Activated naive CD8-positive, alpha-beta T cell treated with anti-CD3 and anti-CD28 coated beads, Interleukin-2, amount 10 ng/mL, durations not matched to agents 7 days and 5 days (primary cell): ENCODE measurements around the gene TCP11L1. TPM values are rescaled to one million over a fixed set of nuclear protein-coding genes. Genes with fewer than 3 reads are reported as not detected.

Source experiments
- ATAC-seq: fragments of 150-1000 bp; cut with Tn5 transposase; one replicate; pipeline ENCODE4 v1.10.0; 2021; ENCODE audit warnings: low read depth, moderate library complexity
- POLR2A ChIA-PET: fragments of 350-600 bp; sonication (Branson Sonifier 250); formaldehyde crosslinking; loops from one replicate; lab custom pipeline; 2021; ENCODE audit warnings: antibody characterized with exemption; lab: Charles Lee
- DNase-seq: peaks from one replicate; pipeline ENCODE4 v3.0.0; 2021
- H3K27ac Mint-ChIP-seq: one replicate; pipeline ENCODE4 v1.8.0; 2022; ENCODE audit warnings: mild to moderate bottlenecking, mixed read lengths
- H3K27me3 Mint-ChIP-seq: one replicate; pipeline ENCODE4 v1.8.0; 2022; ENCODE audit warnings: mild to moderate bottlenecking, moderate library complexity, mixed read lengths
- H3K36me3 Mint-ChIP-seq: one replicate; pipeline ENCODE4 v1.8.0; 2021; ENCODE audit warnings: mild to moderate bottlenecking, mixed read lengths
- H3K4me1 Mint-ChIP-seq: one replicate; pipeline ENCODE4 v1.8.0; 2021; ENCODE audit warnings: mixed read lengths
- H3K4me3 Mint-ChIP-seq: one replicate; pipeline ENCODE4 v1.8.0; 2022; ENCODE audit warnings: mild to moderate bottlenecking, moderate library complexity, mixed read lengths
- H3K9me3 Mint-ChIP-seq: one replicate; pipeline ENCODE4 v1.8.0; 2021; ENCODE audit warnings: mixed read lengths
- total RNA-seq, 2 experiments: library from RNA; stranded (reverse); gene quantifications; one replicate each; pipeline ENCODE4 v1.2.3, GENCODE V29; 2021

The TCP11L1 gene, protein sequence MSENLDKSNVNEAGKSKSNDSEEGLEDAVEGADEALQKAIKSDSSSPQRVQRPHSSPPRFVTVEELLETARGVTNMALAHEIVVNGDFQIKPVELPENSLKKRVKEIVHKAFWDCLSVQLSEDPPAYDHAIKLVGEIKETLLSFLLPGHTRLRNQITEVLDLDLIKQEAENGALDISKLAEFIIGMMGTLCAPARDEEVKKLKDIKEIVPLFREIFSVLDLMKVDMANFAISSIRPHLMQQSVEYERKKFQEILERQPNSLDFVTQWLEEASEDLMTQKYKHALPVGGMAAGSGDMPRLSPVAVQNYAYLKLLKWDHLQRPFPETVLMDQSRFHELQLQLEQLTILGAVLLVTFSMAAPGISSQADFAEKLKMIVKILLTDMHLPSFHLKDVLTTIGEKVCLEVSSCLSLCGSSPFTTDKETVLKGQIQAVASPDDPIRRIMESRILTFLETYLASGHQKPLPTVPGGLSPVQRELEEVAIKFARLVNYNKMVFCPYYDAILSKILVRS
- 10 to 100 TPM; 21.2 to 21.5 TPM for total RNA-seq

DNA sequence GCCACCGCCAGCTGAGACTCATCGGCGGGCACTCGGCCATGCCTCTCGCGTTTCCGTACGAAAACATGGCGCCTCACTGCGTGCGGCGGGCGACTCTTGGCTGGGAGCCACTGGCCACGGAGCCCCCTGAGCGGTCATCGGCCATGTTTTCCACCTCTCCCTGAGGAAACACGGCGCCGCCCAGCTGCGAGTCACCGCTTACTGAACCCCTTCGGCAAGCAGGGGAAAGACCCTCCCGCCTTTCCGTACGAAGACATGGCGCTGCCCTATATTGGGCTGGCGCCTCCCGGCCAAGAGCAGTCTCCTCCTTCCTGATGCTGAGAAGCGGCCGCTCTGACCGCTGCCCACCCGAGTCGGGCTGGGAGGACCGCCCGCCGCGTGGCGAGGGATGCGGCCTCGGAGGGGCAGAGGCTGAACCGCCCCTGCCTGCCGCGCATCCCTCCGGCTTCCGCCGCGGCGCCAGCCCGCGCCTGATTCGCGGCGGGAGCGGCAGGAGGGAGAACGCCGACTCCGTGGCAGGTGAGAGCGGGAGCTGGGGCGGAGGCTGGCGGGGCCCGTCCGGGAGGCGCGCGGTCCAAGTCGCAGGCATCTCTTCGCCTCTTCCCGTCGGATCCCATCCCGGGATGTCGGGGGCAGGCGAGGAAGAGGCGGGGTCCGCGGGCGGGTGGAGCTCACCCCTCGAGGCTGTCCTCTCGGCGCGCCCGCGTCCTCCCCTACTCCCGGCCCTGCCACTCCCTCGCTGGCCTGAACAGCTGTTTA is at the start of gene TCP11L1:
Gene TCP11L1, plus strand, starts transcription at position 299 of the 759 bp plus-strand sequence. CDS start 4,202 bp downstream, outside the sequence.
- POLR2A ChIA-PET = interaction anchor here (0.6 to 2.3 kb wide), 11 partner anchors 8 to 456 kb away, joined by 3 to 17 read pairs (median 4); partner anchors contain the start of genes CSTF3, DEPDC7, EIF3M and QSER1
- DNase-seq (peak; percentile 82), ATAC-seq (peak; percentile 83)
- Mint-ChIP-seq H3K9me3 (no peaks in the 10 kb centered on the region), H3K27me3 (peaks cover 2% of the 10 kb centered on the region), H3K36me3 (peaks cover 4% of the 10 kb centered on the region), H3K27ac (peak within 1 kb of the TSS; percentile 92), H3K4me3 (peak within 1 kb of the TSS; percentile 90), H3K4me1 (peaks cover 15% of the 10 kb centered on the region)

- ATAC-seq = no peak
- POLR2A ChIA-PET = no interaction called here
- H3K27me3 Mint-ChIP-seq = peaks cover under 1% of the 10 kb centered on the region
- no peak for DNase-seq
- no peak overlapping the region for H3K4me3 Mint-ChIP-seq
- H3K36me3 Mint-ChIP-seq = peaks cover 7% of the 10 kb centered on the region
- no peak overlapping the region for H3K27ac Mint-ChIP-seq
- peaks cover 10% of the 10 kb centered on the region for H3K9me3 Mint-ChIP-seq
- H3K4me1 Mint-ChIP-seq = no peaks in the 10 kb centered on the region
These were observed 48.9 kb upstream of the TCP11L1 start for GRCh38 chr11:32990481-32990880.

- POLR2A ChIA-PET = no interaction called here
- H3K4me3 Mint-ChIP-seq = no peak overlapping the region
These were observed 47.9 kb upstream of the TCP11L1 start for GRCh38 chr11:32991427-32991826.

DNA sequence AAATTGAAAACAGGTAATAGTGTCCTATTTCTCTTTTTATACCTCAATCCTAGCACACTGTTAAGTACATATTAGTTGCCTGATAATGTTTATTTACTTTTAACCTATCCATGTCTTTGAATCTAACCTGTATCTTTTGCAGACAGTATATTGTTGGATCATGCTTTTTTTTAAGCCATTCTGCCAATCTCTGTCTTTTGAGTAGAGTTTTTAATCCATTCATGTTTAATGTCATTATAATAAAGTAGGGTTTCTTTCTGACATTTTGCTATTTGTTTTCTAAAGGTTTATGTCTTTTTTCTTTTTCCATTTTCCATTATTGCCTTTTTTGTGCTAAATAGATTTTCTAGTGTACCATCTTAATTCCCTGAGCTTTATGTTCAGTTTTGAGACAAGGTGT is 47.5 kb upstream of the TCP11L1 start:
- H3K4me1 Mint-ChIP-seq = no peaks in the 10 kb centered on the region
- H3K9me3 Mint-ChIP-seq = peaks cover 10% of the 10 kb centered on the region
- no peak overlapping the region for H3K4me3 Mint-ChIP-seq
- H3K27ac Mint-ChIP-seq = no peak overlapping the region
- ATAC-seq (no peak), DNase-seq (no peak)
- peaks cover 7% of the 10 kb centered on the region for H3K36me3 Mint-ChIP-seq
- POLR2A ChIA-PET = no interaction called here
- H3K27me3 Mint-ChIP-seq = peaks cover 13% of the 10 kb centered on the region

More at GRCh38 chr11:32991427-32991826, 47.9 kb upstream of the TCP11L1 start:
- no peak for ATAC-seq
- peaks cover 9% of the 10 kb centered on the region for H3K27me3 Mint-ChIP-seq
- peaks cover 7% of the 10 kb centered on the region for H3K36me3 Mint-ChIP-seq
- no peak for DNase-seq
- H3K9me3 Mint-ChIP-seq = peaks cover 10% of the 10 kb centered on the region
- H3K27ac Mint-ChIP-seq = no peak overlapping the region
- no peaks in the 10 kb centered on the region for H3K4me1 Mint-ChIP-seq

DNA sequence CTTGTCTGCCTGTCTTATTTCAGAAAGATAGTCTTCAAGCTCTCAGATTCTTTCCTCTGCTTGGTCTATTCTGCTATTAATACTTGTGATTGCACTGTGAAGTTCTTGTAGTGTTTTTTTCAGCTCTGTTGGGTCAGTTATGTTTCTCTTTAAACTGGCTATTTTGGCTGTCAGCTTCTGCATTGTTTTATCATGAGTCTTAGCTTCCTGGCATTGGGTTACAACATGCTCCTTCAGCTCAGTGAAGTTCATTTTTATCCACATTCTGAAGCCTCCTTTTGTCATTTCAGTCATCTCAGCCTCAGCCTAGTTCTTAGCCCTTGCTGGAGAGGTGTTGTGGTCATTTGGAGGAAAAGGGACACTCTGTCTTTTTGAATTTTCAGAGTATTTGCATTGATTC is 39.2 kb upstream of the TCP11L1 start:
- peaks cover 13% of the 10 kb centered on the region for H3K9me3 Mint-ChIP-seq
- peaks cover 6% of the 10 kb centered on the region for H3K4me1 Mint-ChIP-seq
- H3K27me3 Mint-ChIP-seq = peaks cover 38% of the 10 kb centered on the region
- peaks cover 4% of the 10 kb centered on the region for H3K36me3 Mint-ChIP-seq
- POLR2A ChIA-PET = no interaction called here
- DNase-seq (no peak), ATAC-seq (no peak)
- H3K27ac Mint-ChIP-seq = no peak overlapping the region
- H3K4me3 Mint-ChIP-seq = no peak overlapping the region

GRCh38 chr11:33001281-33001680 is 38.1 kb upstream of the TCP11L1 start:
- H3K4me3 Mint-ChIP-seq = no peak overlapping the region
- H3K27me3 Mint-ChIP-seq = peaks cover 34% of the 10 kb centered on the region
- peaks cover 13% of the 10 kb centered on the region for H3K9me3 Mint-ChIP-seq
- H3K36me3 Mint-ChIP-seq = peaks cover 4% of the 10 kb centered on the region
- no peak overlapping the region for H3K27ac Mint-ChIP-seq
- H3K4me1 Mint-ChIP-seq = peaks cover 16% of the 10 kb centered on the region
- POLR2A ChIA-PET = no interaction called here
- no peak for ATAC-seq
- DNase-seq = no peak

DNA sequence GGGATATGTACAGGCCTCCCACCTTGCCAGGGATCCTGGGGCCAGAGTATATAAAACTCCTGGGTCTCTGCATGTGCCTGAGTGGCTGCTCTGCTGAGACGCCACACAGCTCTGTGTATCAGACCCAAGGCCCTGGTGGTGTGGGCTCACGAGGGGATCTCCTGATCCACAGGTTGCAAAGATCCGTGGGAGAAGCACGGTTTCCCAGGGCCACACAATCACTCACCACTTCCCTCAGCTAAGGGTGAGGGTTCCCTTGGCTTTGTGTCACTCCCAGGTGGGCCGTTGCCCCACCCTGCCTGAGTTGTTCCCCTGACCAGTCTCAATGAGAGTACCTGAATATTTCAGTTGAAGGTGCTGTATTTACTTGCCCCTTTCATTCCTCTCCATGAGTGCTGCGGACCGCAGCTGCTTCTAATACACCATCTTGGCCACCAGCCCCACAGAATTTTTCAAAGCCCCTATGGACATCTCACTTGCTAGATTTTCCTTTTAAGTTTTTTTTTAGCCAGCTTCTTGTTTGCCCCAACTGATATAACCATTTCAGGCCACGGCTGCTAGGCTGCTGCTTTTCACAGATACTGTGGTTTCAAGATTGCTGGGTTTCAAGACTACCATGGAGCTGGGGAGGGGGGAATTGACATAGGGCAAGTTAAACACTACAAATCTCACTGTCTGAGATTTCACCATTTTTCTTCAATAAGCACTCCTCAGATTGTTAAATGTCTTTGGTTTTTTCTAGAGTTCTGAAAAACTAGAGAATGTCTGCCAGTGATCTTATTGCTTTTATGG is 37.4 kb upstream of the TCP11L1 start:
- POLR2A ChIA-PET = no interaction called here
- Mint-ChIP-seq H3K9me3 (peaks cover 13% of the 10 kb centered on the region), H3K36me3 (peaks cover 7% of the 10 kb centered on the region), H3K27ac (no peak overlapping the region), H3K27me3 (peaks cover 35% of the 10 kb centered on the region), H3K4me3 (no peak overlapping the region), H3K4me1 (peaks cover 21% of the 10 kb centered on the region)
- DNase-seq = no peak
- no peak for ATAC-seq

DNA sequence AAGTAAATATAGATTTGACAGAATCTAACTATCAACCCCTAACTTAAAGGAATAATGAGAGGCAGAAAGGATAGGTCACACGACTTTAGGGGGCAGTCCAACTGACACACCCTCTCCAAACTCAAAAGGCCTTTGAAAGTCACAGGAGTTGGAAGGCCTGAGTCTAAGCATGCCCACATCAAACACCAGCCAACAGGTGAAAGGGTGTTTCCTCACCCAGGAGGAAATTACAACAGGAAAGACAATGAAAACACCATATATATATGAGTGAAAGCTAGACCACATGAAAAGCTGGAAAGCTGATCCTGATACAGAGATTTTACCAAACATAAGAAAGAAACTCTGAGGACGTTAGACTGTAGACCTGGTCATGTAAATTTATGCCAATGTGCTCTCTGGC is 34.2 kb upstream of the TCP11L1 start:
- DNase-seq = no peak
- Mint-ChIP-seq H3K36me3 (peaks cover 4% of the 10 kb centered on the region), H3K9me3 (no peaks in the 10 kb centered on the region), H3K4me3 (peak overlapping the region; percentile 33), H3K27ac (no peak overlapping the region), H3K4me1 (peaks cover 23% of the 10 kb centered on the region), H3K27me3 (peaks cover 28% of the 10 kb centered on the region)
- ATAC-seq = peak; percentile 83
- POLR2A ChIA-PET = no interaction called here

DNA sequence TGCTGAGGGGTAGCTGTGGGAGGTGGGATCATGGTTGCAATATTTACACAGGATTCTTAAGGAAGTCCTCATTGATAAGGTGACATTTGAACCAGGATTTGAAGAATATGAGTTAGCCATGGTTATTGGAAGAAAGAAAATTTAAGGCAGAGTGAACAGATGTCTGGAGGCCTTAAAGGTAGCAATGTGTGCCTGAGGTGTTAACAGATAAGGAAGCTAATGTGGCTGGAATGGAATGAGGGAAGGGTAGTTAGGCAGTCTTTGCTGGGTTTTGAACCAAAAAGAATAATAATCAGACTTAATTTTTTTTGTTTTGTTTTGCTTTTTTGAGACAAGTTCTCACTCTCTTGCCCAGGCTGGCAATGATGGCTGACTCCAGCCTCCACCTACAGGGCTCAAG is 33.4 kb upstream of the TCP11L1 start:
- Mint-ChIP-seq H3K36me3 (peaks cover 4% of the 10 kb centered on the region), H3K9me3 (no peaks in the 10 kb centered on the region), H3K4me1 (peaks cover 23% of the 10 kb centered on the region), H3K27me3 (peaks cover 32% of the 10 kb centered on the region), H3K27ac (no peak overlapping the region), H3K4me3 (no peak overlapping the region)
- DNase-seq (no peak), ATAC-seq (no peak)
- POLR2A ChIA-PET = no interaction called here

GRCh38 chr11:33013755-33014154 is 25.6 kb upstream of the TCP11L1 start:
- POLR2A ChIA-PET = interaction anchor here (1.0 kb wide), 1 partner anchor 25 kb away, joined by 3 read pairs; the partner anchor contains the start of gene TCP11L1

GRCh38 chr11:33015621-33016551 is 23.5 kb upstream of the TCP11L1 start, which contains the start of gene DEPDC7:
DEPDC7 (plus strand) TSS chr11:33015878; CDS start chr11:33015956, 78 bp downstream.
- Mint-ChIP-seq H3K4me1 (peaks cover 18% of the 10 kb centered on the region), H3K4me3 (peak within 1 kb of the TSS; percentile 90), H3K36me3 (no peaks in the 10 kb centered on the region), H3K27ac (peak within 1 kb of the TSS; percentile 61), H3K27me3 (peaks cover 32% of the 10 kb centered on the region), H3K9me3 (no peaks in the 10 kb centered on the region)
- ATAC-seq (peak; percentile 85), DNase-seq (peak; percentile 88)
- POLR2A ChIA-PET = interaction anchor here (1.1 to 2.6 kb wide), 3 partner anchors 8 to 24 kb away, joined by 3 to 17 read pairs (median 3); partner anchors contain the start of gene TCP11L1

More at GRCh38 chr11:33013755-33014154, 25.6 kb upstream of the TCP11L1 start:
- peaks cover 19% of the 10 kb centered on the region for H3K4me1 Mint-ChIP-seq
- ATAC-seq (no peak), DNase-seq (no peak)
- no peak overlapping the region for H3K4me3 Mint-ChIP-seq
- H3K36me3 Mint-ChIP-seq = no peaks in the 10 kb centered on the region
- H3K9me3 Mint-ChIP-seq = no peaks in the 10 kb centered on the region
- no peak overlapping the region for H3K27ac Mint-ChIP-seq
- H3K27me3 Mint-ChIP-seq = peaks cover 41% of the 10 kb centered on the region

GRCh38 chr11:33016654-33017053 is 22.7 kb upstream of the TCP11L1 start:
- no peaks in the 10 kb centered on the region for H3K36me3 Mint-ChIP-seq
- peak overlapping the region; percentile 67 for H3K4me3 Mint-ChIP-seq
- POLR2A ChIA-PET = interaction anchor here (1.1 to 2.6 kb wide), 3 partner anchors 8 to 23 kb away, joined by 3 to 17 read pairs (median 3); partner anchors contain the start of gene TCP11L1
- peaks cover 12% of the 10 kb centered on the region for H3K4me1 Mint-ChIP-seq
- H3K27me3 Mint-ChIP-seq = peaks cover 32% of the 10 kb centered on the region
- DNase-seq (no peak), ATAC-seq (no peak)
- H3K9me3 Mint-ChIP-seq = no peaks in the 10 kb centered on the region
- no peak overlapping the region for H3K27ac Mint-ChIP-seq
